PC-3 (cell line): ENCODE results near the gene RAI14. TPM values are rescaled to one million over a fixed set of nuclear protein-coding genes. Genes with fewer than 3 reads are reported as not detected.
"Not testable (repeated sequence)": the region's sequence is repeated elsewhere in the genome, so short reads cannot be mapped to it uniquely, and the experiment has no call there.

ENCODE experiments used
- ATAC-seq: fragments of 200-7000 bp; cut with Tn5 transposase; 2 replicates; pipeline ENCODE4 v1.9.1; 2020; ENCODE audit warnings: mild to moderate bottlenecking, moderate library complexity
- BruUV-seq: library from RNA; stranded (reverse); fragments of 400-500 nt; replicated peaks from 2 replicates; lab custom pipeline; 2021; lab: Mats Ljungman, UMichigan
- CTCF ChIA-PET: fragments of 300-600 bp; sonication (Branson Sonifier 250); formaldehyde crosslinking; loops from one replicate; lab custom pipeline; 2022; ENCODE audit warnings: antibody characterized with exemption; lab: Charles Lee
- POLR2A ChIA-PET: fragments of 300-600 bp; sonication (Branson Sonifier 250); formaldehyde crosslinking; loops from one replicate; lab custom pipeline; 2022; ENCODE audit warnings: antibody characterized with exemption; ENCODE audit not compliant: unreplicated experiment; lab: Charles Lee
- DNase-seq: peaks from one replicate; pipeline ENCODE4 v3.0.0-alpha.2; 2015
- H2AFZ ChIP-seq: fragments of 300-600 bp; sonication (generic); 2 replicates; pipeline ENCODE4 v1.6.0; 2016; ENCODE audit warnings: antibody characterized with exemption, low read length
- H3F3A ChIP-seq: fragments of 300-600 bp; sonication (generic); one replicate; pipeline ENCODE4 v1.6.0; 2017; ENCODE audit warnings: antibody characterized with exemption, low read length, control low read depth, mild to moderate bottlenecking; ENCODE audit not compliant: unreplicated experiment
- H3K27ac ChIP-seq: fragments of 300-600 bp; sonication (generic); 2 replicates; pipeline ENCODE4 v1.5.1; 2016; ENCODE audit warnings: mild to moderate bottlenecking, low read length
- H3K27me3 ChIP-seq: fragments of 300-600 bp; sonication (generic); 2 replicates; pipeline ENCODE4 v1.6.1; 2016; ENCODE audit warnings: low read length, mixed read lengths
- H3K36me3 ChIP-seq: fragments of 300-600 bp; sonication (generic); 2 replicates; pipeline ENCODE4 v1.6.1; 2016; ENCODE audit warnings: low read depth, mixed run types, low read length, mixed read lengths
- H3K4me1 ChIP-seq: fragments of 300-600 bp; sonication (generic); 2 replicates; pipeline ENCODE4 v1.5.1; 2016; ENCODE audit warnings: low read length; ENCODE audit not compliant: insufficient read depth
- H3K4me2 ChIP-seq: fragments of 300-600 bp; sonication (generic); 2 replicates; pipeline ENCODE4 v1.6.0; 2016; ENCODE audit warnings: low read length
- H3K4me3 ChIP-seq: fragments of 300-600 bp; sonication (generic); 2 replicates; pipeline ENCODE4 v1.5.1; 2016; ENCODE audit warnings: mild to moderate bottlenecking, low read length, mixed read lengths
- H3K79me2 ChIP-seq: fragments of 300-600 bp; sonication (generic); 2 replicates; pipeline ENCODE4 v1.6.1; 2017; ENCODE audit warnings: low read length, mixed read lengths
- H3K9ac ChIP-seq: fragments of 300-600 bp; sonication (generic); 2 replicates; pipeline ENCODE4 v1.6.0; 2016; ENCODE audit warnings: mild to moderate bottlenecking, low read length
- H3K9me2 ChIP-seq: fragments of 300-600 bp; sonication (generic); replicated peaks from 2 replicates; pipeline ENCODE4 v1.6.1; 2016; ENCODE audit warnings: mixed run types, low read length, mixed read lengths
- H3K9me3 ChIP-seq: fragments of 300-600 bp; sonication (generic); 2 replicates; pipeline ENCODE4 v1.6.1; 2016; ENCODE audit warnings: low read length, mixed read lengths
- H4K20me1 ChIP-seq: fragments of 300-600 bp; sonication (generic); 2 replicates; pipeline ENCODE4 v1.6.1; 2016; ENCODE audit warnings: low read length, mixed read lengths
- CTCF ChIP-seq: fragments of 300-600 bp; sonication (generic); conservative IDR thresholded peaks from 2 replicates; pipeline ENCODE4 v1.5.1; 2017; ENCODE audit warnings: antibody characterized with exemption, low read depth, mild to moderate bottlenecking, low read length
- EZH2 ChIP-seq: fragments of 300-600 bp; sonication (generic); IDR thresholded peaks from one replicate; pipeline ENCODE4 v1.6.1; 2017; ENCODE audit warnings: antibody characterized with exemption, mild to moderate bottlenecking, low read length; ENCODE audit not compliant: unreplicated experiment
- EZH2phosphoT487 ChIP-seq: fragments of 300-600 bp; sonication (generic); IDR thresholded peaks from 2 replicates; pipeline ENCODE4 v1.6.1; 2018; ENCODE audit warnings: mild to moderate bottlenecking, antibody characterized with exemption, low read length, borderline replicate concordance
- intact Hi-C: fragments of 100-400 bp; cut with micrococcal nuclease; formaldehyde crosslinking; loops from 2 replicates; pipeline ENCODE4 v1.9.0; 2023
- total RNA-seq: library from RNA; depleted of rRNA; stranded (reverse); fragments of >200 nt; gene quantifications from 2 replicates; pipeline ENCODE4 v1.2.3, GENCODE V29; 2014

The RAI14 gene
- total RNA-seq, 1 experiment from 2014 or later = 73.5 TPM

- intact Hi-C loops = no loop called here
- TF ChIP-seq EZH2phosphoT487 (no peak), CTCF (no peak), EZH2 (no peak)
- Histone ChIP-seq H3K9me3 (no peaks in the 10 kb centered on the region), H3K9me2 (no peaks in the 10 kb centered on the region), H3K4me1 (peaks cover 24% of the 10 kb centered on the region), H3K4me2 (no peak overlapping the region), H2AFZ (no peak overlapping the region), H4K20me1 (no peaks in the 10 kb centered on the region), H3K4me3 (no peak overlapping the region), H3F3A (peaks cover 4% of the 10 kb centered on the region), H3K36me3 (peaks cover 39% of the 10 kb centered on the region), H3K27ac (no peak overlapping the region), H3K79me2 (peaks cover 73% of the 10 kb centered on the region), H3K9ac (no peak overlapping the region), H3K27me3 (no peaks in the 10 kb centered on the region)
- ATAC-seq (no peak), DNase-seq (no peak)
- ChIA-PET CTCF (no interaction called here), POLR2A (no interaction called here)
- BruUV-seq = no TSS peak
Observed at GRCh38 chr5:34722183-34722582, 66.1 kb downstream of the RAI14 start.

GRCh38 chr5:34724741-34725140 is 68.6 kb downstream of the RAI14 start:
- Histone ChIP-seq H3K9me2 (no peaks in the 10 kb centered on the region), H3K4me1 (no peaks in the 10 kb centered on the region), H4K20me1 (no peaks in the 10 kb centered on the region), H3K4me2 (no peak overlapping the region), H3K79me2 (peaks cover 84% of the 10 kb centered on the region), H3K27ac (no peak overlapping the region), H3K36me3 (peaks cover 34% of the 10 kb centered on the region), H2AFZ (no peak overlapping the region), H3K27me3 (no peaks in the 10 kb centered on the region), H3K4me3 (no peak overlapping the region), H3K9me3 (no peaks in the 10 kb centered on the region), H3K9ac (no peak overlapping the region), H3F3A (peaks cover 3% of the 10 kb centered on the region)
- CTCF ChIA-PET = no interaction called here
- no peak for ATAC-seq
- BruUV-seq = no TSS peak
- POLR2A ChIA-PET = interaction anchor here (0.6 kb wide), 1 partner anchor 60 kb away, joined by 3 read pairs; no protein-coding TSS in a partner anchor
- no peak for DNase-seq
- TF ChIP-seq EZH2 = no peak
- no peak for TF ChIP-seq EZH2phosphoT487
- intact Hi-C loops = no loop called here

- peaks cover 65% of the 10 kb centered on the region for H3K79me2 ChIP-seq
- peaks cover 31% of the 10 kb centered on the region for H3K36me3 ChIP-seq
- H3K4me3 ChIP-seq, CTCF ChIA-PET, intact Hi-C loops, ATAC-seq, H3K4me2 ChIP-seq, DNase-seq, H3K27ac ChIP-seq, BruUV-seq, H4K20me1 ChIP-seq, H2AFZ ChIP-seq, H3K27me3 ChIP-seq, H3K9ac ChIP-seq, H3K9me2 ChIP-seq, H3F3A ChIP-seq, H3K4me1 ChIP-seq, H3K9me3 ChIP-seq: not testable (repeated sequence)
- POLR2A ChIA-PET = interaction anchor here (0.6 kb wide), 1 partner anchor 111 kb away, joined by 3 read pairs; no protein-coding TSS in a partner anchor
Observed at GRCh38 chr5:34727166-34727749, 71.1 kb downstream of the RAI14 start.
